ENCODE data around the gene RPS6KL1.

DNA sequence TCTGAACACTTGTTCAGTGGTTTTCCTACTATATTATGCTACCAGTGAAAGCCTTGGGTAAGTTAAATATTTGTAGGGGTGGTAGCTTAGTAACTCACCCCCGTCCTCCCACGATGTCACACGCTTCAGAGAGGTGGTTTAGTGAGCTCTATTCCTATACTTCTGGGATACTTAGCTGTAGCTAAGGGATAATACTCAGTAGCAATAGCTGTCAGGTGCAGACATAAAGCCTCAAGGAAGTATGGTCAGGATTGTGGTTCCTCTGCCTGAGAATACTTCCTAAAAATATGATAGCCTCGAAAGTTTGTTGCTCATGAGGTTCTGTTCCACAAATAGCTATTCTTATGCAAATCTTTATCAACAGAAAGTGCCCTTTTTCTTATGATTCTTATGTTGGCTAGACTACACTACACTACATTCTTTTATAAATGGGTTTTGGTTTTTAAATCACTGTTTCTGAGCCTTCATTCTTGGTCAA is 29.4 kb downstream of the RPS6KL1 start:
- TF ChIP-seq, protein P1, sequence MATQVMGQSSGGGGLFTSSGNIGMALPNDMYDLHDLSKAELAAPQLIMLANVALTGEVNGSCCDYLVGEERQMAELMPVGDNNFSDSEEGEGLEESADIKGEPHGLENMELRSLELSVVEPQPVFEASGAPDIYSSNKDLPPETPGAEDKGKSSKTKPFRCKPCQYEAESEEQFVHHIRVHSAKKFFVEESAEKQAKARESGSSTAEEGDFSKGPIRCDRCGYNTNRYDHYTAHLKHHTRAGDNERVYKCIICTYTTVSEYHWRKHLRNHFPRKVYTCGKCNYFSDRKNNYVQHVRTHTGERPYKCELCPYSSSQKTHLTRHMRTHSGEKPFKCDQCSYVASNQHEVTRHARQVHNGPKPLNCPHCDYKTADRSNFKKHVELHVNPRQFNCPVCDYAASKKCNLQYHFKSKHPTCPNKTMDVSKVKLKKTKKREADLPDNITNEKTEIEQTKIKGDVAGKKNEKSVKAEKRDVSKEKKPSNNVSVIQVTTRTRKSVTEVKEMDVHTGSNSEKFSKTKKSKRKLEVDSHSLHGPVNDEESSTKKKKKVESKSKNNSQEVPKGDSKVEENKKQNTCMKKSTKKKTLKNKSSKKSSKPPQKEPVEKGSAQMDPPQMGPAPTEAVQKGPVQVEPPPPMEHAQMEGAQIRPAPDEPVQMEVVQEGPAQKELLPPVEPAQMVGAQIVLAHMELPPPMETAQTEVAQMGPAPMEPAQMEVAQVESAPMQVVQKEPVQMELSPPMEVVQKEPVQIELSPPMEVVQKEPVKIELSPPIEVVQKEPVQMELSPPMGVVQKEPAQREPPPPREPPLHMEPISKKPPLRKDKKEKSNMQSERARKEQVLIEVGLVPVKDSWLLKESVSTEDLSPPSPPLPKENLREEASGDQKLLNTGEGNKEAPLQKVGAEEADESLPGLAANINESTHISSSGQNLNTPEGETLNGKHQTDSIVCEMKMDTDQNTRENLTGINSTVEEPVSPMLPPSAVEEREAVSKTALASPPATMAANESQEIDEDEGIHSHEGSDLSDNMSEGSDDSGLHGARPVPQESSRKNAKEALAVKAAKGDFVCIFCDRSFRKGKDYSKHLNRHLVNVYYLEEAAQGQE (IDR thresholded peaks at IDR 0.05): no peak
- TF ChIP-seq RNF2 (IDR thresholded peaks at IDR 0.05; ENCODE audit: borderline replicate concordance, low read depth): no peak
- TF ChIP-seq, protein P2, sequence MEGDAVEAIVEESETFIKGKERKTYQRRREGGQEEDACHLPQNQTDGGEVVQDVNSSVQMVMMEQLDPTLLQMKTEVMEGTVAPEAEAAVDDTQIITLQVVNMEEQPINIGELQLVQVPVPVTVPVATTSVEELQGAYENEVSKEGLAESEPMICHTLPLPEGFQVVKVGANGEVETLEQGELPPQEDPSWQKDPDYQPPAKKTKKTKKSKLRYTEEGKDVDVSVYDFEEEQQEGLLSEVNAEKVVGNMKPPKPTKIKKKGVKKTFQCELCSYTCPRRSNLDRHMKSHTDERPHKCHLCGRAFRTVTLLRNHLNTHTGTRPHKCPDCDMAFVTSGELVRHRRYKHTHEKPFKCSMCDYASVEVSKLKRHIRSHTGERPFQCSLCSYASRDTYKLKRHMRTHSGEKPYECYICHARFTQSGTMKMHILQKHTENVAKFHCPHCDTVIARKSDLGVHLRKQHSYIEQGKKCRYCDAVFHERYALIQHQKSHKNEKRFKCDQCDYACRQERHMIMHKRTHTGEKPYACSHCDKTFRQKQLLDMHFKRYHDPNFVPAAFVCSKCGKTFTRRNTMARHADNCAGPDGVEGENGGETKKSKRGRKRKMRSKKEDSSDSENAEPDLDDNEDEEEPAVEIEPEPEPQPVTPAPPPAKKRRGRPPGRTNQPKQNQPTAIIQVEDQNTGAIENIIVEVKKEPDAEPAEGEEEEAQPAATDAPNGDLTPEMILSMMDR (IDR thresholded peaks at IDR 0.05): no peak
- TF ChIP-seq POLR2A (IDR thresholded peaks at IDR 0.05; ENCODE audit: low read length): no peak
- TF ChIP-seq, protein P3, sequence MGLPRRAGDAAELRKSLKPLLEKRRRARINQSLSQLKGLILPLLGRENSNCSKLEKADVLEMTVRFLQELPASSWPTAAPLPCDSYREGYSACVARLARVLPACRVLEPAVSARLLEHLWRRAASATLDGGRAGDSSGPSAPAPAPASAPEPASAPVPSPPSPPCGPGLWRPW (IDR thresholded peaks at IDR 0.05): no peak
- TF ChIP-seq HOXA7 (CRISPR knock-in tag; IDR thresholded peaks at IDR 0.05): no peak
- TF ChIP-seq FOSL2 (IDR thresholded peaks at IDR 0.05): no peak
- no peak for TF ChIP-seq FOSL2 (CRISPR knock-in tag; IDR thresholded peaks at IDR 0.05)

Data from A549 (cell line).